BJ (cell line): ENCODE data around the gene RALGDS. TPM values are rescaled to one million over a fixed set of nuclear protein-coding genes. Genes with fewer than 3 reads are reported as not detected.
"Not testable (repeated sequence)": the region's sequence is repeated elsewhere in the genome, so short reads cannot be mapped to it uniquely, and the experiment has no call there.

Experiments
- CTCF ChIA-PET: fragments of 350-600 bp; formaldehyde crosslinking; extraction: SDS; loops from one replicate; lab custom pipeline; 2021; ENCODE audit warnings: antibody characterized with exemption, inconsistent platforms; lab: Yijun Ruan, JAX
- POLR2A ChIA-PET: fragments of 300-600 bp; sonication (Branson Sonifier 250); formaldehyde crosslinking; extraction: SDS; loops from one replicate; lab custom pipeline; 2021; ENCODE audit warnings: antibody characterized with exemption; lab: Charles Lee
- DNase-seq: peaks from one replicate; pipeline ENCODE4 v3.0.0-alpha.2; 2011; ENCODE audit warnings: low read depth
- H3K27me3 ChIP-seq: 2 replicates; pipeline ENCODE4 v1.6.0; 2011; ENCODE audit warnings: low read length; ENCODE audit not compliant: control insufficient read depth, insufficient read depth
- H3K36me3 ChIP-seq: 2 replicates; pipeline ENCODE4 v1.5.1; 2011; ENCODE audit warnings: low read length; ENCODE audit not compliant: control insufficient read depth, insufficient read depth
- H3K4me3 ChIP-seq: 2 replicates; pipeline ENCODE4 v1.5.1; 2011; ENCODE audit warnings: low read depth, mild to moderate bottlenecking, control low read depth, low read length
- CTCF ChIP-seq: IDR thresholded peaks from 2 replicates; pipeline ENCODE4 v1.5.1; 2011; ENCODE audit warnings: low read depth, mild to moderate bottlenecking, control low read depth, inconsistent platforms, low read length, moderate library complexity; ENCODE audit not compliant: insufficient read depth
- polyA plus RNA-seq: library from polyadenylated mRNA; depleted of rRNA; stranded (reverse); fragments of >200 nt; gene quantifications from 2 replicates; pipeline ENCODE4 v1.2.3, GENCODE V29; 2011

RALGDS gene
- polyA plus RNA-seq, 1 experiment: 25.1 TPM

GRCh38 chr9:133073086-133074014, 47.7 kb downstream of the RALGDS start:
- no peaks in the 10 kb centered on the region for H3K36me3 ChIP-seq
- H3K4me3 ChIP-seq: no peak overlapping the region
- POLR2A ChIA-PET: no interaction called here
- no peak for TF ChIP-seq CTCF
- no peaks in the 10 kb centered on the region for H3K27me3 ChIP-seq
- CTCF ChIA-PET: interaction anchor here (0.9 to 2.9 kb wide), 3 partner anchors 9 to 21 kb away, joined by 3 to 8 read pairs (median 3); no protein-coding TSS in a partner anchor
- DNase-seq: no peak

- H3K27me3 ChIP-seq, POLR2A ChIA-PET, H3K36me3 ChIP-seq, DNase-seq, CTCF ChIA-PET, H3K4me3 ChIP-seq: not testable (repeated sequence)
Observed at GRCh38 chr9:133072210-133072609, 48.8 kb downstream of the RALGDS start.

GRCh38 chr9:133071484-133072150, 49.4 kb downstream of the RALGDS start:
- Histone ChIP-seq H3K4me3 (no peak overlapping the region), H3K36me3 (no peaks in the 10 kb centered on the region), H3K27me3 (no peaks in the 10 kb centered on the region)
- TF ChIP-seq CTCF: no peak
- CTCF ChIA-PET: no interaction called here
- POLR2A ChIA-PET: no interaction called here
- DNase-seq: no peak

- POLR2A ChIA-PET: not testable (repeated sequence)
Observed at GRCh38 chr9:133070985-133071384, 50.1 kb downstream of the RALGDS start.

GRCh38 chr9:133070500-133070961, 50.5 kb downstream of the RALGDS start:
- H3K36me3 ChIP-seq, H3K4me3 ChIP-seq, CTCF ChIA-PET, POLR2A ChIA-PET, DNase-seq, H3K27me3 ChIP-seq: not testable (repeated sequence)

More at GRCh38 chr9:133070985-133071384, 50.1 kb downstream of the RALGDS start:
- H3K36me3 ChIP-seq, H3K27me3 ChIP-seq, H3K4me3 ChIP-seq, DNase-seq, CTCF ChIA-PET: not testable (repeated sequence)

- CTCF ChIA-PET, H3K36me3 ChIP-seq, DNase-seq, H3K4me3 ChIP-seq, H3K27me3 ChIP-seq, POLR2A ChIA-PET: not testable (repeated sequence)
Observed at GRCh38 chr9:133068431-133068830, 52.6 kb downstream of the RALGDS start.

- ChIA-PET CTCF (no interaction called here), POLR2A (no interaction called here)
- H3K4me3 ChIP-seq: no peak overlapping the region
- no peak for TF ChIP-seq CTCF
- H3K36me3 ChIP-seq: peaks cover 2% of the 10 kb centered on the region; the same call in 1 of the 2 replicates
- no peaks in the 10 kb centered on the region for H3K27me3 ChIP-seq
- DNase-seq: no peak
Observed at GRCh38 chr9:133067813-133068212, 53.2 kb downstream of the RALGDS start.
